HG02610 (cell line): ENCODE data around the gene WNT1.

Experiments
- ATAC-seq: cut with Tn5 transposase; IDR thresholded peaks from one replicate; pipeline ENCODE4 v1.9.1; 2021; ENCODE audit warnings: mild to moderate bottlenecking, moderate library complexity; ENCODE audit not compliant: unreplicated experiment

Gene WNT1

GRCh38 chr12:48978291-48978740, at the start of gene WNT1:
Gene WNT1, plus strand, starts transcription at chr12:48978322. Its CDS starts 329 bp downstream, at chr12:48978651.
- ATAC-seq = no peak

GRCh38 chr12:48929551-48929950, 48.6 kb upstream of the WNT1 start:
- no peak for ATAC-seq

GRCh38 chr12:48930475-48930874, 47.6 kb upstream of the WNT1 start:
- no peak for ATAC-seq

GRCh38 chr12:48932878-48933277, 45.2 kb upstream of the WNT1 start:
- no peak for ATAC-seq

GRCh38 chr12:48933664-48934311, 44.3 kb upstream of the WNT1 start:
- ATAC-seq = no peak

GRCh38 chr12:48934312-48934706, 43.8 kb upstream of the WNT1 start:
- ATAC-seq = no peak

- no peak for ATAC-seq
These were observed 41.6 kb upstream of the WNT1 start for GRCh38 chr12:48936379-48936979.

GRCh38 chr12:48937170-48937569, 41.0 kb upstream of the WNT1 start:
- ATAC-seq = no peak

- ATAC-seq = no peak
These were observed 39.3 kb upstream of the WNT1 start for GRCh38 chr12:48938805-48939204.

GRCh38 chr12:48940181-48940580, 37.9 kb upstream of the WNT1 start:
- ATAC-seq = no peak

GRCh38 chr12:48943221-48943620, 34.9 kb upstream of the WNT1 start:
- ATAC-seq = no peak

- no peak for ATAC-seq
These were observed 31.9 kb upstream of the WNT1 start for GRCh38 chr12:48946205-48946604.

GRCh38 chr12:48946943-48947342, 31.2 kb upstream of the WNT1 start:
- no peak for ATAC-seq

GRCh38 chr12:48947727-48948126, 30.4 kb upstream of the WNT1 start:
- ATAC-seq = no peak

GRCh38 chr12:48952691-48953090, 25.4 kb upstream of the WNT1 start:
- ATAC-seq = no peak

- ATAC-seq = no peak
These were observed 24.1 kb upstream of the WNT1 start for GRCh38 chr12:48954061-48954460.

GRCh38 chr12:48954841-48955501, 23.2 kb upstream of the WNT1 start:
- no peak for ATAC-seq

- no peak for ATAC-seq
These were observed 21.6 kb upstream of the WNT1 start for GRCh38 chr12:48956279-48957140.

- ATAC-seq = peak; percentile 89
These were observed 20.7 kb upstream of the WNT1 start, which contains the start of gene ARF3 for GRCh38 chr12:48957141-48958048. Gene ARF3, minus strand, starts transcription at chr12:48957487. Its CDS starts 16,392 bp downstream, at chr12:48941095.

- ATAC-seq = no peak
These were observed 20.1 kb upstream of the WNT1 start for GRCh38 chr12:48958049-48958388.
